H1 (cell line): Measurements from ENCODE around the gene GIN1. TPM values are rescaled to one million over a fixed set of nuclear protein-coding genes. Genes with fewer than 3 reads are reported as not detected.

Experiments
- CTCF ChIA-PET: fragments of 300-600 bp; sonication (Branson Sonifier 250); formaldehyde crosslinking; loops from one replicate; lab custom pipeline; 2021; ENCODE audit not compliant: partially characterized antibody; lab: Charles Lee
- POLR2A ChIA-PET: fragments of 300-600 bp; sonication (Branson Sonifier 250); formaldehyde crosslinking; loops from one replicate; lab custom pipeline; 2021; ENCODE audit warnings: inconsistent platforms; ENCODE audit not compliant: partially characterized antibody; lab: Charles Lee
- DNase-seq, 2 experiments: peaks; one replicate each; pipeline versions ENCODE4 v3.0.0 to v3.0.0-alpha.2; 2010 to 2022; ENCODE audit warnings: low spot score in 2 of 2, low read depth in 1 of 2, mixed read lengths in 1 of 2
- FAIRE-seq: peaks from 2 replicates; lab custom pipeline; 2011; peaks lifted over from hg19 to GRCh38; lab: Jason Lieb, UNC
- H2AFZ ChIP-seq: 2 replicates; pipeline ENCODE4 v1.8.1; 2012; ENCODE audit warnings: low read length, inconsistent platforms
- H2AK5ac ChIP-seq: 2 replicates; pipeline ENCODE4 v1.6.1; 2013; ENCODE audit warnings: low read depth, low read length
- H2BK120ac ChIP-seq: replicated peaks from 2 replicates; pipeline ENCODE3; 2013; ENCODE audit warnings: low read depth, low read length, inconsistent platforms
- H2BK12ac ChIP-seq: 2 replicates; pipeline ENCODE4 v1.6.1; 2013; ENCODE audit warnings: low read depth, low read length
- H2BK15ac ChIP-seq: 2 replicates; pipeline ENCODE4 v1.6.1; 2013; ENCODE audit warnings: low read length
- H2BK20ac ChIP-seq: 2 replicates; pipeline ENCODE4 v1.6.1; 2013; ENCODE audit warnings: low read length
- H2BK5ac ChIP-seq: 2 replicates; pipeline ENCODE4 v1.6.1; 2013; ENCODE audit warnings: low read depth, low read length
- H3K14ac ChIP-seq: 2 replicates; pipeline ENCODE4 v1.6.1; 2013; ENCODE audit warnings: inconsistent platforms; ENCODE audit not compliant: insufficient read length
- H3K18ac ChIP-seq: 2 replicates; pipeline ENCODE4 v1.6.1; 2013; ENCODE audit warnings: low read length; ENCODE audit errors: extremely low read depth
- H3K23ac ChIP-seq: 2 replicates; pipeline ENCODE4 v1.6.1; 2013; ENCODE audit warnings: inconsistent platforms; ENCODE audit not compliant: insufficient read length
- H3K23me2 ChIP-seq: 2 replicates; pipeline ENCODE4 v1.6.1; 2013; ENCODE audit warnings: low read depth, low read length
- H3K27ac ChIP-seq: 2 replicates; pipeline ENCODE4 v1.6.1; 2011; ENCODE audit warnings: low read depth, low read length, inconsistent platforms
- H3K27me3 ChIP-seq, 4 experiments: replicated peaks in 1 of 4; 1 replicate in 1 of 4; 2 replicates in 3 of 4; pipeline versions ENCODE4 v1.6.1 to v1.8.1; 2011 to 2013; ENCODE audit warnings: low read length in 3 of 4, mild to moderate bottlenecking in 3 of 4, inconsistent platforms in 2 of 4, mixed read lengths in 2 of 4, moderate library complexity in 1 of 4; ENCODE audit not compliant: control insufficient read depth in 3 of 4, insufficient read depth in 3 of 4; ENCODE audit errors: extremely low read depth in 1 of 4
- H3K36me3 ChIP-seq, 4 experiments: 2 replicates each; pipeline versions ENCODE4 v1.6.1 to v1.8.1; 2011 to 2013; ENCODE audit warnings: mild to moderate bottlenecking in 4 of 4, low read length in 3 of 4, moderate library complexity in 2 of 4, control low read depth in 1 of 4, inconsistent platforms in 1 of 4; ENCODE audit not compliant: insufficient read depth in 4 of 4, control insufficient read depth in 2 of 4
- H3K4ac ChIP-seq: replicated peaks from 2 replicates; pipeline ENCODE3; 2013; ENCODE audit warnings: low read length, low read depth, mixed read lengths, inconsistent platforms; ENCODE audit not compliant: insufficient read length
- H3K4me1 ChIP-seq, 4 experiments: replicated peaks in 1 of 4; 1 replicate in 1 of 4; 2 replicates in 3 of 4; pipeline versions ENCODE4 v1.6.1 to v1.8.1; 2011 to 2013; ENCODE audit warnings: low read length in 3 of 4, inconsistent platforms in 2 of 4, mixed read lengths in 1 of 4; ENCODE audit not compliant: insufficient read depth in 4 of 4, control insufficient read depth in 3 of 4
- H3K4me2 ChIP-seq, 2 experiments: 2 replicates each; pipeline versions ENCODE4 v1.6.1 to v1.8.1; 2011 to 2013; ENCODE audit warnings: low read depth in 2 of 2, low read length in 2 of 2, control low read depth in 1 of 2, inconsistent platforms in 1 of 2, mild to moderate bottlenecking in 1 of 2; ENCODE audit not compliant: insufficient read depth in 1 of 2
- H3K4me3 ChIP-seq, 4 experiments: fragments of 200-600, 300-600 bp in 1 of 4; sonication (generic), shearing (Covaris generic), sonication (Bioruptor Twin) in 1 of 4; 2 replicates each; pipeline versions ENCODE4 v1.5.1 to v1.8.1; 2011 to 2016; ENCODE audit warnings: low read length in 4 of 4, low read depth in 3 of 4, control low read depth in 2 of 4, inconsistent platforms in 2 of 4, mild to moderate bottlenecking in 2 of 4, mixed read lengths in 1 of 4, moderate library complexity in 1 of 4; ENCODE audit not compliant: insufficient read depth in 2 of 4; ENCODE audit errors: extremely low read depth in 1 of 4
- H3K56ac ChIP-seq: replicated peaks from 2 replicates; pipeline ENCODE3; 2013; ENCODE audit warnings: low read depth, mild to moderate bottlenecking, mixed read lengths, low read length, inconsistent platforms; ENCODE audit not compliant: insufficient read length
- H3K79me1 ChIP-seq: 2 replicates; pipeline ENCODE4 v1.6.1; 2013; ENCODE audit warnings: low read depth, low read length, control low read depth
- H3K79me2 ChIP-seq, 2 experiments: 2 replicates each; pipeline versions ENCODE4 v1.6.1 to v1.8.1; 2012 to 2013; ENCODE audit warnings: low read length in 2 of 2, mild to moderate bottlenecking in 2 of 2, inconsistent platforms in 1 of 2; ENCODE audit not compliant: insufficient read depth in 2 of 2, control insufficient read depth in 1 of 2
- H3K9ac ChIP-seq, 4 experiments: replicated peaks in 1 of 4; 1 replicate in 1 of 4; 2 replicates in 3 of 4; pipeline versions ENCODE4 v1.6.1 to v1.8.1; 2011 to 2013; ENCODE audit warnings: low read depth in 3 of 4, low read length in 3 of 4, control low read depth in 2 of 4, mild to moderate bottlenecking in 2 of 4, moderate library complexity in 2 of 4, inconsistent platforms in 1 of 4; ENCODE audit errors: extremely low read depth in 1 of 4
- H3K9me3 ChIP-seq, 2 experiments: 2 replicates each; pipeline versions ENCODE4 v1.6.1 to v1.8.1; 2012 to 2013; ENCODE audit warnings: mild to moderate bottlenecking in 2 of 2, moderate library complexity in 2 of 2, control low read depth in 1 of 2, inconsistent platforms in 1 of 2, low read depth in 1 of 2, low read length in 1 of 2, mixed read lengths in 1 of 2; ENCODE audit not compliant: insufficient read depth in 2 of 2
- H4K20me1 ChIP-seq, 2 experiments: replicated peaks in 1 of 2; 2 replicates each; pipeline versions ENCODE3 to v1.8.1; 2011 to 2013; ENCODE audit warnings: inconsistent platforms in 2 of 2, low read length in 2 of 2, mild to moderate bottlenecking in 1 of 2; ENCODE audit not compliant: insufficient read depth in 2 of 2, control insufficient read depth in 1 of 2
- H4K5ac ChIP-seq: 2 replicates; pipeline ENCODE4 v1.6.1; 2013; ENCODE audit warnings: low read length, low read depth, mixed read lengths, inconsistent platforms; ENCODE audit not compliant: insufficient read length
- H4K8ac ChIP-seq: 2 replicates; pipeline ENCODE4 v1.8.0; 2013; ENCODE audit warnings: mild to moderate bottlenecking, moderate library complexity, low read length, inconsistent platforms; ENCODE audit not compliant: insufficient read depth; ENCODE audit errors: extremely low read depth
- H4K91ac ChIP-seq: replicated peaks from 2 replicates; pipeline ENCODE3; 2013; ENCODE audit warnings: low read length, mixed read lengths, inconsistent platforms; ENCODE audit not compliant: insufficient read length
- ATF2 ChIP-seq: IDR thresholded peaks from 2 replicates; pipeline ENCODE4 v1.6.1; 2012; ENCODE audit warnings: low read length, inconsistent platforms
- CHD1 ChIP-seq: IDR thresholded peaks from 2 replicates; pipeline ENCODE4 v1.6.1; 2012; ENCODE audit warnings: low read depth, low read length, improper control_type of control experiment
- CHD2 ChIP-seq: IDR thresholded peaks from 2 replicates; pipeline ENCODE4 v1.6.1; 2012; ENCODE audit warnings: low read length, improper control_type of control experiment
- TAF1 ChIP-seq: IDR thresholded peaks from 2 replicates; pipeline ENCODE4 v1.6.1; 2011; ENCODE audit warnings: mild to moderate bottlenecking, low read depth, low read length
- WGBS, 2 experiments: shearing (Covaris generic) in 1 of 2; methylation state at CpG; one replicate each; pipeline versions ENCODE4 v1.1.6 to v1.1.7; 2013 to 2015; ENCODE audit warnings: low lambda C conversion rate in 2 of 2, mixed read lengths in 2 of 2, inconsistent platforms in 1 of 2, low coverage in 1 of 2, missing lambda C conversion rate in 1 of 2; ENCODE audit not compliant: insufficient replicate concordance in 2 of 2, insufficient coverage in 1 of 2, insufficient read length in 1 of 2; ENCODE audit errors: extremely low coverage in 1 of 2, missing lambda C conversion rate in 1 of 2; 5-methylcytosine and 5-hydroxymethylcytosine counted together
- polyA plus RNA-seq, 7 experiments: library from polyadenylated mRNA; depleted of rRNA in 3 of 7; stranded (reverse) in 5 of 7; unstranded in 2 of 7; fragments of >200 nt in 5 of 7; fragments of 200-250 nt in 2 of 7; gene quantifications; 1 replicate in 5 of 7; 2 replicates in 1 of 7; 4 replicates in 1 of 7; pipeline versions ENCODE4 v1.2.1 to v1.2.3, GENCODE V29; 2011 to 2013; ENCODE audit warnings: missing spikeins in 2 of 7, mixed read lengths in 2 of 7
- total RNA-seq: library from RNA; stranded (reverse); fragmentation: NEBNext Ultra II Directional; extraction: Animal tissue kit (Norgen Biotek cat#: 25700); gene quantifications from 2 replicates; pipeline ENCODE4 v1.2.1, GENCODE V29; 2021

Gene GIN1
- total and polyA plus RNA-seq, 2 of the 8 experiments (the other 6 are each of a cell fraction or from before 2014, with no cell fraction given) = 1.9 to 7.1 TPM

- DNase-seq (no peak), FAIRE-seq (no peak)
- Histone ChIP-seq H3K4me1 (no peaks in the 10 kb centered on the region), H3K36me3 (no peaks in the 10 kb centered on the region), H3K79me1 (no peaks in the 10 kb centered on the region), H2AFZ (no peak overlapping the region), H4K91ac (no peak overlapping the region), H3K23me2 (no peaks in the 10 kb centered on the region), H3K56ac (no peak overlapping the region), H3K79me2 (peaks cover 0 to 23% of the 10 kb centered on the region in 2 experiments; a peak in 2 of 4 replicates), H3K4me3 (no peak overlapping the region), H4K20me1 (no peaks in the 10 kb centered on the region), H2BK12ac (no peak overlapping the region), H3K9ac (no peak overlapping the region), H3K4ac (no peak overlapping the region), H3K27me3 (no peaks in the 10 kb centered on the region), H3K9me3 (no peaks in the 10 kb centered on the region), H2AK5ac (no peak overlapping the region), H3K4me2 (no peak overlapping the region), H2BK5ac (no peak overlapping the region), H3K23ac (no peak overlapping the region), H2BK120ac (no peak overlapping the region), H3K27ac (no peak overlapping the region), H4K5ac (no peak overlapping the region), H2BK20ac (no peak overlapping the region), H2BK15ac (no peak overlapping the region), H3K18ac (no peak overlapping the region), H4K8ac (no peak overlapping the region), H3K14ac (no peak overlapping the region)
- ChIA-PET CTCF (interaction anchor here (1.0 to 1.1 kb wide), 2 partner anchors 28 to 80 kb away, joined by 3 read pairs; no protein-coding TSS in a partner anchor), POLR2A (interaction anchor here (1.9 kb wide), 1 partner anchor 9 kb away, joined by 7 read pairs; the partner anchor contains the start of genes GIN1 and PPIP5K2)
- WGBS, 2 experiments = 70% methylated on average over 2 of the region's 2 CpGs; no CpG with 5 or more reads in 1 of the 2 experiments
- no peak for TF ChIP-seq CHD1
- TF ChIP-seq CHD2 = no peak
- no peak for TF ChIP-seq ATF2
- no peak for TF ChIP-seq TAF1
Measured at GRCh38 chr5:103111468-103111867, 8.5 kb downstream of the GIN1 start.
